Pancreas (tissue), 10 donors: ENCODE results near the gene EEF2. TPM values are rescaled to one million over a fixed set of nuclear protein-coding genes. Genes with fewer than 3 reads are reported as not detected.

Source experiments
- ATAC-seq, 4 donors: fragments of 200-7000 bp; cut with Tn5 transposase; one replicate each; pipeline versions ENCODE4 v1.8.0 to v1.9.1; 2020; ENCODE audit warnings: mild to moderate bottlenecking in 4 of 4, moderate library complexity in 4 of 4
- DNase-seq, 6 donors: peaks; one replicate each; pipeline ENCODE4 v3.0.0-alpha.2; 2020
- FAIRE-seq: peaks from 2 replicates; lab custom pipeline; 2012; peaks lifted over from hg19 to GRCh38; lab: Jason Lieb, UNC
- H3K27ac ChIP-seq, 4 donors: fragments of 200-600 bp; sonication (generic); 1 replicate in 3 of 4; 2 replicates in 1 of 4; pipeline versions ENCODE4 v1.5.0 to v1.8.0; 2020
- H3K27me3 ChIP-seq, 4 donors: fragments of 200-600 bp; one replicate each; pipeline ENCODE4 v1.8.0; 2021
- H3K36me3 ChIP-seq, 3 donors: fragments of 200-600 bp; sonication (generic) in 1 of 3; one replicate each; pipeline versions ENCODE4 v1.5.0 to v1.8.0; 2020 to 2021
- H3K4me1 ChIP-seq, 3 donors: fragments of 200-600 bp; one replicate each; pipeline ENCODE4 v1.8.0; 2021
- H3K4me3 ChIP-seq, 4 donors: fragments of 200-600 bp; sonication (generic) in 2 of 4; one replicate each; pipeline versions ENCODE4 v1.5.0 to v1.8.0; 2020 to 2021
- H3K9me3 ChIP-seq, 4 donors: fragments of 200-600 bp; one replicate each; pipeline ENCODE4 v1.8.0; 2021
- WGBS, 2 donors: extraction: QIAGEN DNeasy Blood & Tissue Kit; methylation state at CpG; one replicate each; pipeline ENCODE4 v1.1.7; 2013; 5-methylcytosine and 5-hydroxymethylcytosine counted together
- intact Hi-C, 3 donors: fragments of 100-400 bp; cut with DNase I; formaldehyde crosslinking; loops; one replicate each; pipeline versions ENCODE4 v1.11.1 to v1.14.2; 2022
- polyA plus RNA-seq, 2 donors: library from polyadenylated mRNA; stranded (reverse); fragments of 200-250 nt; gene quantifications; one replicate each; pipeline ENCODE4 v1.2.3, GENCODE V29; 2013
- total RNA-seq, 6 donors: library from RNA; stranded (reverse); fragmentation: NEBNext Ultra II Directional in 4 of 6; extraction: Animal tissue kit (Norgen Biotek cat#: 25700) in 4 of 6; gene quantifications; one replicate each; pipeline versions ENCODE4 v1.2.1 to v1.2.4, GENCODE V29; 2021 to 2023
- TF ChIP-seq, protein P1 (sequence below), 4 donors: fragments of 200-600 bp; sonication (generic) in 3 of 4; IDR thresholded peaks; one replicate each; pipeline versions ENCODE4 v1.5.0 to v1.8.0; 2021; ENCODE audit warnings: antibody characterized with exemption in 4 of 4
- donor health status: healthy with polysubstance abuse.
- donor health status: DM: no; HTN: no; CAD: no; lungs with moderate emphysema.
- donor health status: DM: no; HTN: no; CAD: no.
- donor health status: control.
- donor health status: control.
- donor health status: Bipolar disorder and iron deficiency.
- donor health status: DM: yes; HTN: yes; CAD: no.
- donor health status: DM: no; HTN: no; CAD: no.
- donor health status: DM: no; HTN: no; CAD: no.
- donor health status: DM: yes; HTN: yes; CAD: no.

EEF2 gene
- total and polyA plus RNA-seq, 8 donors, result 545 to 4,238 (median 2,452) TPM

DNA sequence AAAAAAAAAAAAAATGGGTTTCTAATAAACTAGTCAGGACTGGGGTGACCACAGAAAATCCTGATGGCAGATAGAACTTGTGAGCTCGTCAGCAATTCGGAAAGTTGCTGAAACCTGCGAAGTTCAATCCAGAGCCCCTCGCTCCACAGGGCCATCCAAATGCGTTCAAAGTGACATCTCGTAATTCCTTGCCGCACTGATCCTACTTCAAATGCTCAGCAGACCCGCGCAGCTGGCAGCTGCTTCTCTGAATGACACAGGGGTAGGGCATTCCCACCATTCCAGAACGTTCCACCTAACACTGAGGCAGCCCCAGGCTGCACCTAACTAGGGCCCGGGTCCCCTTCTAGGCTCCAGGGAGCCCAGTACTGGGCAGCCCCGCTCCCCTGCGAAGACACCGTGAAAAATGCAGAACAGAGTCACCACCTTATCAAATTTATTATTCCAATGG, 9.6 kb downstream of the EEF2 start:
- Histone ChIP-seq H3K27me3 (no peaks in the 10 kb centered on the region), H3K9me3 (no peaks in the 10 kb centered on the region), H3K4me3 (no peak overlapping the region), H3K4me1 (no peaks in the 10 kb centered on the region), H3K27ac (no peak overlapping the region), H3K36me3 (peaks cover 24 to 57% (median 53%) of the 10 kb centered on the region in 3 donors)
- no peak for ATAC-seq
- peak in 1 of 6 donors; percentile 32 for DNase-seq
- intact Hi-C loops, result no loop called here
- WGBS, 2 donors, result 83 to 87% methylated on average over 14 of the region's 14 CpGs
- TF ChIP-seq, protein P1, sequence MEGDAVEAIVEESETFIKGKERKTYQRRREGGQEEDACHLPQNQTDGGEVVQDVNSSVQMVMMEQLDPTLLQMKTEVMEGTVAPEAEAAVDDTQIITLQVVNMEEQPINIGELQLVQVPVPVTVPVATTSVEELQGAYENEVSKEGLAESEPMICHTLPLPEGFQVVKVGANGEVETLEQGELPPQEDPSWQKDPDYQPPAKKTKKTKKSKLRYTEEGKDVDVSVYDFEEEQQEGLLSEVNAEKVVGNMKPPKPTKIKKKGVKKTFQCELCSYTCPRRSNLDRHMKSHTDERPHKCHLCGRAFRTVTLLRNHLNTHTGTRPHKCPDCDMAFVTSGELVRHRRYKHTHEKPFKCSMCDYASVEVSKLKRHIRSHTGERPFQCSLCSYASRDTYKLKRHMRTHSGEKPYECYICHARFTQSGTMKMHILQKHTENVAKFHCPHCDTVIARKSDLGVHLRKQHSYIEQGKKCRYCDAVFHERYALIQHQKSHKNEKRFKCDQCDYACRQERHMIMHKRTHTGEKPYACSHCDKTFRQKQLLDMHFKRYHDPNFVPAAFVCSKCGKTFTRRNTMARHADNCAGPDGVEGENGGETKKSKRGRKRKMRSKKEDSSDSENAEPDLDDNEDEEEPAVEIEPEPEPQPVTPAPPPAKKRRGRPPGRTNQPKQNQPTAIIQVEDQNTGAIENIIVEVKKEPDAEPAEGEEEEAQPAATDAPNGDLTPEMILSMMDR (IDR thresholded peaks at IDR 0.05), result no peak
- FAIRE-seq, result no peak

DNA sequence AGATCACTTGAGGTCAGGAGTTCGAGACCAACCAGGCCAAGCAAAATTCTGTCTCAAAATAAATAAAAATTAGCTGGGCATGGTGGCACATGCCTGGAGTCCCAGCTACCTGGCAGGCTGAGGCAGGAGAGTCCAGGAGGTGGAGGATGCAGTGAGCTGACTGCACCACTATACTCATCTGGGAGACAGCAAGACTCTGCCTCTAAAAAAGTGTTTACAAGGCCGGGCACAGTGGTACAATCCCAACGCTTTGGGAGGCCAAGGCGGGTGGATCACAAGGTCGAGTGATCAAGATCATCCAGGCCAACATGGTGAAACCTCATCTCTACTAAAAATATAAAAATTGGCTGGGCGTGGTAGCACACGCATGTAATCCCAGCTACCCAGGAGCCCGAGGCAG, 10.1 kb downstream of the EEF2 start:
- no peak for DNase-seq
- FAIRE-seq, result no peak

DNA sequence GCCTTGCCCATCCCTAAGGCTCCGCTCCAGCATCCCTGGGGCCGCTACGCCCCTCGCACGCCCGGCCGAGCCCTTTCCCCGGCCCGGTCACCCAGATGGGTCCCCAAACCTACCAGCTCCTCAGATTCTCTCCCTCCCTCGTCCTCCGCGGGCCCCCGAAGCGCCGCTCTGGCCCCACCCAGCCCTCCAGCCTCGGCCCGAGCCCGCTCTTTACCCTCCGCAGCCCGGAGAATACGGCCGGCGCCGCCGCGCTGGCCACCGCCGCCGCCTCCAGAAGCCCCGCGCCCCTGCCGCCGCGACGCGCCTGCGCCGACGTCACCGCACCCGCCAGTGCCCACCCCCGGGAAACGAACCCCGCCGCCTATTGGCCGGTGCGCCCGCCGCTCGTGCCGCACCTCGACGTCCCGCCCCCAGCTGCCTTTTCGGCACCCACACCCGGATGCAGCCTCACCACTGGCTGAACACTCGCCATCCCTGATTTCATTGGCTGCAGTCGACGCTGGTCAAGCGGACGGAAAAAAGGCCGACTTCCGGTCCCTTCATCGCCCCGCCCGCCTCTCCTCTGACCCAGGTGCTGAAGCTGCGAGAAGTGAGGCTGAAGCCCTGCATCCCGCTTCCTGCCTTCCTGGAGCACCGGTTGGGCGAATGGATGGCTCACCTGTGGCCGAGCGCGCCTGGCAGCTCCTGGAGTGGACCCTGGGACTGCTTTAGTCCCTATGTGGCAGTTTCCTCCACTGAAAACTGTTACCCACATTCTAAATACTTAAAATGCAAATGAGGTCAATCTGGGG, 14.3 kb downstream of the EEF2 start, which contains the start of gene DAPK3:
Gene DAPK3, minus strand, starts transcription at position 292 of the 791 bp plus-strand sequence. CDS start 1,364 bp downstream, outside the sequence.
- H3K27ac ChIP-seq, result peak within 1 kb of the TSS; percentile 46 to 90 (median 74)
- no peaks in the 10 kb centered on the region for H3K9me3 ChIP-seq
- intact Hi-C loops, result no loop called here
- no peak for FAIRE-seq
- peak; percentile 98 to 99 (median 98) for DNase-seq
- WGBS, 2 donors, result 0% methylated on average over 52 to 73 of the region's 73 CpGs
- H3K4me1 ChIP-seq, result peaks cover 26 to 34% (median 33%) of the 10 kb centered on the region in 3 donors
- peak within 1 kb of the TSS; percentile 38 to 92 (median 84) for H3K4me3 ChIP-seq
- TF ChIP-seq, protein P1 (IDR thresholded peaks at IDR 0.05), result no peak
- ATAC-seq, result peak; percentile 86 to 90 (median 87)
- H3K27me3 ChIP-seq, result no peaks in the 10 kb centered on the region
- H3K36me3 ChIP-seq, result peaks cover 2 to 19% (median 10%) of the 10 kb centered on the region in 3 donors

More for the DNA sequence above, 10.1 kb downstream of the EEF2 start:
- intact Hi-C loops, result no loop called here
- Histone ChIP-seq H3K4me3 (no peak overlapping the region), H3K27ac (no peak overlapping the region), H3K36me3 (peaks cover 20 to 52% (median 48%) of the 10 kb centered on the region in 3 donors), H3K27me3 (no peaks in the 10 kb centered on the region), H3K9me3 (no peaks in the 10 kb centered on the region), H3K4me1 (no peaks in the 10 kb centered on the region)
- no peak for ATAC-seq
- WGBS, 2 donors, result 85 to 88% methylated on average over 8 of the region's 8 CpGs
- TF ChIP-seq, protein P1 (IDR thresholded peaks at IDR 0.05), result no peak

DNA sequence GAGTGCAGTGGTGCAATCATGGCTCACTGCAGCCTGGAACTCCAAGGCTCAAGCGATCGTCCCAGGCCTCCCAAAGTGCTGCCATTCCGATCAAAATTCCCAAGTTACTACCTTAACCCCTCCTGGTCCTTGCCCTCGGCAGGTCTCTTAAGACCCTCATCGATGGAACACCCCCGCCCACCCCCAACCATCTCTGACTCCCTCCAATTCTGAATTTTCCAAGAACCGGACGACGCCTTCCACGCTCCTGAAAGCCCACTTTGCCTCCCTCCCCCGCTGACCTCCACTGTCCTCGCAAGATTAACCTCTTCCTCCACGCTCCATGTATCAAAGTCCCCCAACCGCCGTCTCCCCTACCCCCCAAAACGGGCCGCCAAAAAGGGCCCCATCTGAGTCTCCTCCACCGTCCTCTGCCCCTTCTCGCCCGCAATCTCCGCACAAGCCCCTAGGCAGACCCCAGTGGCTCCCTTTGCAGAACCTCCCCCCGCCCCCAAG, 14.9 kb downstream of the EEF2 start:
- TF ChIP-seq, protein P1 (IDR thresholded peaks at IDR 0.05), result no peak
- Histone ChIP-seq H3K27me3 (no peaks in the 10 kb centered on the region), H3K4me3 (peak overlapping the region; percentile 38 to 92 (median 84)), H3K36me3 (peaks cover 2 to 13% (median 5%) of the 10 kb centered on the region in 3 donors), H3K27ac (peak overlapping the region; percentile 46 to 90 (median 74)), H3K4me1 (peaks cover 26 to 38% (median 37%) of the 10 kb centered on the region in 3 donors), H3K9me3 (no peaks in the 10 kb centered on the region)
- intact Hi-C loops, result no loop called here
- WGBS, 2 donors, result 1 to 2% methylated on average over 21 of the region's 22 CpGs
- peak in 1 of 6 donors; percentile 40 for DNase-seq
- FAIRE-seq, result no peak
- ATAC-seq, result no peak
